ENCODE measurements around the gene KCNH2. TPM values are rescaled to one million over a fixed set of nuclear protein-coding genes. Genes with fewer than 3 reads are reported as not detected.

The KCNH2 gene
- total and polyA plus RNA-seq, 2 of the 8 experiments (the other 6 are each of a cell fraction or from before 2014, with no cell fraction given), result 8.0 to 15.0 TPM

DNA sequence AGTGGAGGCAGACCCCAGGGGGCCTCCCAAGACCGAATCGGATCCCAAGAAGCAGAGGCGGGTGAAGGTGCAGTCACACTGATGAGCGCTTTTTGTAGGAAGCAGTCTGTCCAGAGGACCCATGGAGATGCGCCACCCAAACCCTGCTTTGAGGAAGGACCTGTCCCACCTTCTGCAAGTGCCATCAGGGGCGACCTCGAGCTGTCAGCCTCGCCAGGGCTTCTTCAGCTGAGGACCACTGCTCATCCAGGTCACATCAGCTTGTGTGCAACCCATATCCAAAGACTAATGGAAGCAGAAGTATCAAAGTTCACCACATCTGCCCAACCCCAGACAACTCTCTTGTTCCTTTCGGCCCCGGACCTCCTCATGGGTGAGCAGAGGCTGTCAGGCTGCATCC lies 61.5 kb downstream of the KCNH2 start:
- no peak overlapping the region for H2BK12ac ChIP-seq (ENCODE audit: low read depth, low read length)
- CTCF ChIA-PET (ENCODE audit: partially characterized antibody), result no interaction called here
- no peak for TF ChIP-seq BACH1 (IDR thresholded peaks at IDR 0.05; ENCODE audit: low read length)
- TF ChIP-seq FOSL1 (IDR thresholded peaks at IDR 0.05; ENCODE audit: insufficient read depth, low read depth, low read length), result no peak
- TF ChIP-seq CHD1 (IDR thresholded peaks at IDR 0.05; ENCODE audit: low read depth, low read length), result no peak
- TF ChIP-seq, protein P1, sequence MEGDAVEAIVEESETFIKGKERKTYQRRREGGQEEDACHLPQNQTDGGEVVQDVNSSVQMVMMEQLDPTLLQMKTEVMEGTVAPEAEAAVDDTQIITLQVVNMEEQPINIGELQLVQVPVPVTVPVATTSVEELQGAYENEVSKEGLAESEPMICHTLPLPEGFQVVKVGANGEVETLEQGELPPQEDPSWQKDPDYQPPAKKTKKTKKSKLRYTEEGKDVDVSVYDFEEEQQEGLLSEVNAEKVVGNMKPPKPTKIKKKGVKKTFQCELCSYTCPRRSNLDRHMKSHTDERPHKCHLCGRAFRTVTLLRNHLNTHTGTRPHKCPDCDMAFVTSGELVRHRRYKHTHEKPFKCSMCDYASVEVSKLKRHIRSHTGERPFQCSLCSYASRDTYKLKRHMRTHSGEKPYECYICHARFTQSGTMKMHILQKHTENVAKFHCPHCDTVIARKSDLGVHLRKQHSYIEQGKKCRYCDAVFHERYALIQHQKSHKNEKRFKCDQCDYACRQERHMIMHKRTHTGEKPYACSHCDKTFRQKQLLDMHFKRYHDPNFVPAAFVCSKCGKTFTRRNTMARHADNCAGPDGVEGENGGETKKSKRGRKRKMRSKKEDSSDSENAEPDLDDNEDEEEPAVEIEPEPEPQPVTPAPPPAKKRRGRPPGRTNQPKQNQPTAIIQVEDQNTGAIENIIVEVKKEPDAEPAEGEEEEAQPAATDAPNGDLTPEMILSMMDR (IDR thresholded peaks at IDR 0.05; ENCODE audit: control extremely low read depth in 1 of 3, insufficient read depth in 1 of 3, low read depth in 1 of 3, low read length in 3 of 3), result no peak
- TF ChIP-seq MAFK (IDR thresholded peaks at IDR 0.05; ENCODE audit: low read depth, low read length), result no peak
- TF ChIP-seq SP1 (IDR thresholded peaks at IDR 0.05; ENCODE audit: low read depth, low read length), result no peak
- no peak for TF ChIP-seq RNF2 (IDR thresholded peaks at IDR 0.05; ENCODE audit: borderline replicate concordance, low read depth, low read length, missing control alignments, poor library complexity, severe bottlenecking)
- no peak for TF ChIP-seq JUND (IDR thresholded peaks at IDR 0.05; ENCODE audit: low read length)
- no peak for TF ChIP-seq SIRT6 (IDR thresholded peaks at IDR 0.05; ENCODE audit: low read length)
- no peaks in the 10 kb centered on the region for H4K20me1 ChIP-seq (replicated peaks in 1 of 2; ENCODE audit: control insufficient read depth in 1 of 2, insufficient read depth in 2 of 2, low read length in 2 of 2)
- H3K4me1 ChIP-seq (replicated peaks in 1 of 4; ENCODE audit: control insufficient read depth in 3 of 4, insufficient read depth in 4 of 4, low read length in 3 of 4), result peaks cover 0 to 3% (median 0%) of the 10 kb centered on the region in 4 experiments; a peak in 2 of 7 replicates
- no peaks in the 10 kb centered on the region for H3K79me1 ChIP-seq (ENCODE audit: low read depth, low read length)
- no peak overlapping the region for H2BK120ac ChIP-seq (replicated peaks; ENCODE audit: low read depth, low read length)
- H3K56ac ChIP-seq (replicated peaks; ENCODE audit: insufficient read length, low read depth, low read length), result no peak overlapping the region
- no peaks in the 10 kb centered on the region for H3K36me3 ChIP-seq (ENCODE audit: control insufficient read depth in 2 of 4, insufficient read depth in 4 of 4, low read length in 3 of 4)
- H3K9me3 ChIP-seq (ENCODE audit: insufficient read depth in 2 of 2, low read depth in 1 of 2, low read length in 1 of 2), result no peaks in the 10 kb centered on the region
- FAIRE-seq (no peak), DNase-seq (ENCODE audit: low read depth in 1 of 2, low spot score in 2 of 2) (no peak)
- no peak overlapping the region for H2AK5ac ChIP-seq (ENCODE audit: low read depth, low read length)
- no peak overlapping the region for H3K4me3 ChIP-seq (ENCODE audit: extremely low read depth in 1 of 4, insufficient read depth in 2 of 4, low read depth in 3 of 4, low read length in 4 of 4)
- no peaks in the 10 kb centered on the region for H3K27me3 ChIP-seq (replicated peaks in 1 of 4; ENCODE audit: control insufficient read depth in 3 of 4, extremely low read depth in 1 of 4, insufficient read depth in 3 of 4, low read length in 3 of 4)
- no peak overlapping the region for H4K91ac ChIP-seq (replicated peaks; ENCODE audit: insufficient read length, low read length)
- 91% methylated on average over 10 of the region's 10 CpGs; no CpG with 5 or more reads in 1 of the 2 experiments for WGBS, 2 experiments (ENCODE audit: extremely low coverage in 1 of 2, insufficient coverage in 1 of 2, insufficient read length in 1 of 2, insufficient replicate concordance in 2 of 2, low coverage in 1 of 2, low lambda C conversion rate in 2 of 2, missing lambda C conversion rate in 1 of 2)
- H3K14ac ChIP-seq (ENCODE audit: insufficient read length), result no peak overlapping the region
- H2BK15ac ChIP-seq (ENCODE audit: low read length), result no peak overlapping the region
- H3K18ac ChIP-seq (ENCODE audit: extremely low read depth, low read length), result no peak overlapping the region
- H3K9ac ChIP-seq (replicated peaks in 1 of 4; ENCODE audit: extremely low read depth in 1 of 4, low read depth in 3 of 4, low read length in 3 of 4), result no peak overlapping the region
- H3K23ac ChIP-seq (ENCODE audit: insufficient read length), result no peak overlapping the region
- H3K79me2 ChIP-seq (ENCODE audit: control insufficient read depth in 1 of 2, insufficient read depth in 2 of 2, low read length in 2 of 2), result no peaks in the 10 kb centered on the region
- no peak overlapping the region for H3K4me2 ChIP-seq (ENCODE audit: insufficient read depth in 1 of 2, low read depth in 2 of 2, low read length in 2 of 2)
- H2AFZ ChIP-seq (ENCODE audit: low read length), result no peak overlapping the region
- H3K4ac ChIP-seq (replicated peaks; ENCODE audit: insufficient read length, low read depth, low read length), result no peak overlapping the region
- H3K27ac ChIP-seq (ENCODE audit: low read depth, low read length), result no peak overlapping the region
- H2BK5ac ChIP-seq (ENCODE audit: low read depth, low read length), result no peak overlapping the region
- POLR2A ChIA-PET (ENCODE audit: partially characterized antibody), result no interaction called here
- H2BK20ac ChIP-seq (ENCODE audit: low read length), result no peak overlapping the region
- H4K8ac ChIP-seq (ENCODE audit: extremely low read depth, insufficient read depth, low read length), result no peak overlapping the region
- no peaks in the 10 kb centered on the region for H3K23me2 ChIP-seq (ENCODE audit: low read depth, low read length)
- H4K5ac ChIP-seq (ENCODE audit: insufficient read length, low read depth, low read length), result no peak overlapping the region

Measured in H1 (cell line).